MM.1S (cell line): ENCODE data around the gene PLCB4.

Experiments
- DNase-seq: peaks from one replicate; pipeline ENCODE4 v3.0.0-alpha.2; 2015
- H2AFZ ChIP-seq: fragments of 300-600 bp; sonication (generic); 2 replicates; pipeline ENCODE4 v1.6.0; 2016; ENCODE audit warnings: antibody characterized with exemption, low read length
- H3F3A ChIP-seq: fragments of 300-600 bp; sonication (generic); 2 replicates; pipeline ENCODE4 v1.6.1; 2016; ENCODE audit warnings: mild to moderate bottlenecking, antibody characterized with exemption, low read length, moderate library complexity, mixed read lengths; ENCODE audit not compliant: insufficient read depth
- H3K27ac ChIP-seq: fragments of 300-600 bp; sonication (generic); 2 replicates; pipeline ENCODE4 v1.5.1; 2016; ENCODE audit warnings: mild to moderate bottlenecking, low read length
- H3K27me3 ChIP-seq: fragments of 300-600 bp; sonication (generic); replicated peaks from 2 replicates; pipeline ENCODE4 v1.6.0; 2016; ENCODE audit warnings: low read length; ENCODE audit not compliant: insufficient read depth
- H3K36me3 ChIP-seq: fragments of 300-600 bp; sonication (generic); replicated peaks from 2 replicates; pipeline ENCODE4 v1.6.1; 2016; ENCODE audit warnings: mild to moderate bottlenecking, low read length, mixed read lengths; ENCODE audit not compliant: insufficient read depth
- H3K4me1 ChIP-seq: fragments of 300-600 bp; sonication (generic); 2 replicates; pipeline ENCODE4 v1.6.1; 2016; ENCODE audit warnings: low read length, mixed read lengths
- H3K4me2 ChIP-seq: fragments of 300-600 bp; sonication (generic); 2 replicates; pipeline ENCODE4 v1.6.0; 2016; ENCODE audit warnings: low read depth, low read length
- H3K4me3 ChIP-seq: fragments of 300-600 bp; sonication (generic); 2 replicates; pipeline ENCODE4 v1.5.1; 2016; ENCODE audit warnings: low read length, mixed read lengths
- H3K79me2 ChIP-seq: fragments of 300-600 bp; sonication (generic); 2 replicates; pipeline ENCODE4 v1.6.1; 2016; ENCODE audit warnings: mixed run types, low read length, mixed read lengths
- H3K9ac ChIP-seq: fragments of 300-600 bp; sonication (generic); 2 replicates; pipeline ENCODE4 v1.6.1; 2016; ENCODE audit warnings: low read length, mixed read lengths
- H3K9me2 ChIP-seq: fragments of 300-600 bp; sonication (generic); replicated peaks from 2 replicates; pipeline ENCODE4 v1.6.1; 2016; ENCODE audit warnings: mild to moderate bottlenecking, low read length, mixed read lengths; ENCODE audit not compliant: insufficient read depth
- H3K9me3 ChIP-seq: fragments of 300-600 bp; sonication (generic); replicated peaks from 2 replicates; pipeline ENCODE4 v1.6.1; 2016; ENCODE audit warnings: mild to moderate bottlenecking, low read length, mixed read lengths; ENCODE audit not compliant: insufficient read depth
- H4K20me1 ChIP-seq: fragments of 300-600 bp; sonication (generic); 2 replicates; pipeline ENCODE4 v1.6.1; 2016; ENCODE audit warnings: mild to moderate bottlenecking, low read length, moderate library complexity, mixed read lengths; ENCODE audit not compliant: insufficient read depth
- CTCF ChIP-seq: fragments of 300-600 bp; sonication (generic); IDR thresholded peaks from 2 replicates; pipeline ENCODE4 v1.5.1; 2016; ENCODE audit warnings: antibody characterized with exemption, low read length, mixed read lengths
- EZH2 ChIP-seq: fragments of 300-600 bp; sonication (generic); optimal IDR thresholded peaks from 2 replicates; pipeline ENCODE3; 2017; ENCODE audit warnings: low read depth, mild to moderate bottlenecking, antibody characterized with exemption, low read length, mixed read lengths
- EZH2phosphoT487 ChIP-seq: fragments of 300-600 bp; sonication (generic); IDR thresholded peaks from 2 replicates; pipeline ENCODE4 v1.6.1; 2018; ENCODE audit warnings: antibody characterized with exemption, low read length

PLCB4 gene

GRCh38 chr20:9092655-9093054, 23.8 kb downstream of the PLCB4 start:
- no peak overlapping the region for H2AFZ ChIP-seq
- H3K9ac ChIP-seq: no peak overlapping the region
- no peaks in the 10 kb centered on the region for H3K9me3 ChIP-seq
- H4K20me1 ChIP-seq: no peaks in the 10 kb centered on the region
- no peaks in the 10 kb centered on the region for H3F3A ChIP-seq
- no peaks in the 10 kb centered on the region for H3K9me2 ChIP-seq
- no peak overlapping the region for H3K4me2 ChIP-seq
- no peak for DNase-seq
- TF ChIP-seq EZH2 (no peak), EZH2phosphoT487 (no peak), CTCF (no peak)
- no peak overlapping the region for H3K27ac ChIP-seq
- no peaks in the 10 kb centered on the region for H3K36me3 ChIP-seq
- H3K79me2 ChIP-seq: no peaks in the 10 kb centered on the region
- H3K4me3 ChIP-seq: no peak overlapping the region
- H3K4me1 ChIP-seq: no peaks in the 10 kb centered on the region
- H3K27me3 ChIP-seq: no peaks in the 10 kb centered on the region

GRCh38 chr20:9093218-9093957, 24.5 kb downstream of the PLCB4 start:
- Histone ChIP-seq H3F3A (no peaks in the 10 kb centered on the region), H3K9ac (no peak overlapping the region), H3K27ac (no peak overlapping the region), H3K9me2 (no peaks in the 10 kb centered on the region), H2AFZ (no peak overlapping the region), H3K4me1 (no peaks in the 10 kb centered on the region), H4K20me1 (no peaks in the 10 kb centered on the region), H3K79me2 (no peaks in the 10 kb centered on the region), H3K36me3 (no peaks in the 10 kb centered on the region), H3K4me3 (no peak overlapping the region), H3K27me3 (no peaks in the 10 kb centered on the region), H3K9me3 (no peaks in the 10 kb centered on the region), H3K4me2 (no peak overlapping the region)
- DNase-seq: no peak
- TF ChIP-seq CTCF (no peak), EZH2 (no peak), EZH2phosphoT487 (no peak)

- TF ChIP-seq EZH2phosphoT487: no peak
- Histone ChIP-seq H3K9me3 (no peaks in the 10 kb centered on the region), H3F3A (no peaks in the 10 kb centered on the region), H3K9me2 (no peaks in the 10 kb centered on the region), H4K20me1 (no peaks in the 10 kb centered on the region), H3K9ac (no peak overlapping the region), H2AFZ (no peak overlapping the region), H3K27ac (no peak overlapping the region), H3K4me1 (no peaks in the 10 kb centered on the region), H3K27me3 (no peaks in the 10 kb centered on the region), H3K4me2 (no peak overlapping the region), H3K4me3 (no peak overlapping the region), H3K79me2 (no peaks in the 10 kb centered on the region), H3K36me3 (no peaks in the 10 kb centered on the region)
- no peak for DNase-seq
These were observed 30.5 kb downstream of the PLCB4 start for GRCh38 chr20:9099372-9099771.

GRCh38 chr20:9100691-9101090, 31.8 kb downstream of the PLCB4 start:
- H3K36me3 ChIP-seq: no peaks in the 10 kb centered on the region
- no peaks in the 10 kb centered on the region for H3K27me3 ChIP-seq
- H3K4me3 ChIP-seq: no peak overlapping the region
- H2AFZ ChIP-seq: no peak overlapping the region
- no peak overlapping the region for H3K9ac ChIP-seq
- TF ChIP-seq EZH2phosphoT487 (no peak), EZH2 (no peak), CTCF (no peak)
- H3K9me3 ChIP-seq: no peaks in the 10 kb centered on the region
- H3K9me2 ChIP-seq: no peaks in the 10 kb centered on the region
- H3K27ac ChIP-seq: no peak overlapping the region
- no peak for DNase-seq
- no peaks in the 10 kb centered on the region for H3F3A ChIP-seq
- H4K20me1 ChIP-seq: no peaks in the 10 kb centered on the region
- no peak overlapping the region for H3K4me2 ChIP-seq
- no peaks in the 10 kb centered on the region for H3K4me1 ChIP-seq
- no peaks in the 10 kb centered on the region for H3K79me2 ChIP-seq
